HG03196 (cell line): Measurements from ENCODE around the gene MACC1.

Source experiments
- ATAC-seq: cut with Tn5 transposase; IDR thresholded peaks from one replicate; pipeline ENCODE4 v1.9.1; 2021; ENCODE audit not compliant: unreplicated experiment

Gene MACC1

DNA sequence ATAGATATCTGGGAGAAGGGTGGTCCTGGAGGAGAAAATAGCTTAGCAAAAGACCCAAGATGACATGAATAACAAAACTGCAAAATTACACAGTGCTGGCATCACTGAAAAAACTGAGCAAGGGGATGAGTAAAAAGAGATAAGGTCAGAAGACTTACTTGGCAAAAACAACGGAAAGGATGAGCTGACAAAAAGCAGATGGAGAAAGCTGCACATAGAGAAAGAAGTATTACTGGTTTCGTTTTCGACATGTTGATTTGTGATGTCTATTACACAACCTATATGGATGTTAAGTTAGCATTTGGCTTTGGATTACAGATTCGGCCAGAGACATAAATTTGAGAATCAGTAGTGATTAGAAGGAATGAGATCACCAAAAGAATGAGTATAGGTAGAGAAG lies 132.1 kb downstream of the MACC1 start:
- ATAC-seq, result no peak
